ENCODE results near the gene FZD10.

The FZD10 gene

GRCh38 chr12:130201037-130201436 is 38.8 kb downstream of the FZD10 start:
- H3K4me3 ChIP-seq (IDR thresholded peaks at IDR 0.05; ENCODE audit: insufficient read depth, low read depth, low read length), result no peak overlapping the region
- TF ChIP-seq CTCF (conservative IDR thresholded peaks at IDR 0.05; ENCODE audit: low read depth, low read length), result no peak

GRCh38 chr12:130202201-130202600 is 39.9 kb downstream of the FZD10 start:
- no peak overlapping the region for H3K27ac ChIP-seq
- H3K36me3 ChIP-seq (ENCODE audit: insufficient read depth), result no peaks in the 10 kb centered on the region
- no peak overlapping the region for H2AFZ ChIP-seq (ENCODE audit: low read depth)
- no peak overlapping the region for H3K4me2 ChIP-seq
- no peak for TF ChIP-seq CTCF (conservative IDR thresholded peaks at IDR 0.05; ENCODE audit: low read depth, low read length)
- no peaks in the 10 kb centered on the region for H3K79me2 ChIP-seq (ENCODE audit: insufficient read depth, low read depth)
- no peaks in the 10 kb centered on the region for H4K20me1 ChIP-seq (ENCODE audit: insufficient read depth)
- no peak overlapping the region for H3K9ac ChIP-seq
- H3K4me1 ChIP-seq (ENCODE audit: low read depth, poor library complexity, severe bottlenecking), result no peaks in the 10 kb centered on the region
- no peaks in the 10 kb centered on the region for H3K27me3 ChIP-seq (ENCODE audit: insufficient read depth, low read depth)
- H3K4me3 ChIP-seq (IDR thresholded peaks at IDR 0.05; ENCODE audit: insufficient read depth, low read depth, low read length), result no peak overlapping the region

More at GRCh38 chr12:130201037-130201436, 38.8 kb downstream of the FZD10 start:
- Histone ChIP-seq H3K4me2 (no peak overlapping the region), H3K27me3 (ENCODE audit: insufficient read depth, low read depth) (no peaks in the 10 kb centered on the region), H4K20me1 (ENCODE audit: insufficient read depth) (no peaks in the 10 kb centered on the region), H3K36me3 (ENCODE audit: insufficient read depth) (no peaks in the 10 kb centered on the region), H3K27ac (no peak overlapping the region), H2AFZ (ENCODE audit: low read depth) (no peak overlapping the region), H3K79me2 (ENCODE audit: insufficient read depth, low read depth) (no peaks in the 10 kb centered on the region), H3K4me1 (ENCODE audit: low read depth, poor library complexity, severe bottlenecking) (no peaks in the 10 kb centered on the region), H3K9ac (no peak overlapping the region)

- no peak overlapping the region for H3K9ac ChIP-seq
- H3K79me2 ChIP-seq (ENCODE audit: insufficient read depth, low read depth), result no peaks in the 10 kb centered on the region
- H4K20me1 ChIP-seq (ENCODE audit: insufficient read depth), result no peaks in the 10 kb centered on the region
- no peak overlapping the region for H3K4me2 ChIP-seq
- H3K27ac ChIP-seq, result no peak overlapping the region
- TF ChIP-seq CTCF (conservative IDR thresholded peaks at IDR 0.05; ENCODE audit: low read depth, low read length), result no peak
- no peak overlapping the region for H3K4me3 ChIP-seq (IDR thresholded peaks at IDR 0.05; ENCODE audit: insufficient read depth, low read depth, low read length)
- H3K4me1 ChIP-seq (ENCODE audit: low read depth, poor library complexity, severe bottlenecking), result no peaks in the 10 kb centered on the region
- no peaks in the 10 kb centered on the region for H3K36me3 ChIP-seq (ENCODE audit: insufficient read depth)
- H2AFZ ChIP-seq (ENCODE audit: low read depth), result no peak overlapping the region
- H3K27me3 ChIP-seq (ENCODE audit: insufficient read depth, low read depth), result no peaks in the 10 kb centered on the region
Observed at GRCh38 chr12:130203151-130203550, 40.9 kb downstream of the FZD10 start.

- no peak overlapping the region for H3K27ac ChIP-seq
- no peaks in the 10 kb centered on the region for H3K36me3 ChIP-seq (ENCODE audit: insufficient read depth)
- TF ChIP-seq CTCF (conservative IDR thresholded peaks at IDR 0.05; ENCODE audit: low read depth, low read length), result no peak
- no peaks in the 10 kb centered on the region for H3K79me2 ChIP-seq (ENCODE audit: insufficient read depth, low read depth)
- H3K9ac ChIP-seq, result no peak overlapping the region
- H2AFZ ChIP-seq (ENCODE audit: low read depth), result no peak overlapping the region
- H3K27me3 ChIP-seq (ENCODE audit: insufficient read depth, low read depth), result no peaks in the 10 kb centered on the region
- no peak overlapping the region for H3K4me2 ChIP-seq
- H4K20me1 ChIP-seq (ENCODE audit: insufficient read depth), result no peaks in the 10 kb centered on the region
- no peak overlapping the region for H3K4me3 ChIP-seq (IDR thresholded peaks at IDR 0.05; ENCODE audit: insufficient read depth, low read depth, low read length)
- H3K4me1 ChIP-seq (ENCODE audit: low read depth, poor library complexity, severe bottlenecking), result no peaks in the 10 kb centered on the region
Observed at GRCh38 chr12:130204541-130204953, 42.3 kb downstream of the FZD10 start.
